ENCODE results near the gene NLRP3. TPM values are rescaled to one million over a fixed set of nuclear protein-coding genes. Genes with fewer than 3 reads are reported as not detected.

NLRP3 gene
- total RNA-seq, 1 donor from 2014 or later, result not detected

Other genes with a start within 250 kb of the NLRP3 start
- gene ZNF124, start 244.2 kb upstream of the NLRP3 start, total RNA-seq, result 14.9 and 15.5 TPM in 2 replicates
- gene VN1R5, start 160.1 kb upstream of the NLRP3 start, total RNA-seq, result not detected in 2 replicates
- gene ZNF496, start 84.3 kb upstream of the NLRP3 start, total RNA-seq, result 13.8 and 14.8 TPM in 2 replicates
- gene OR2B11, start 41.9 kb downstream of the NLRP3 start, total RNA-seq, result not detected in 2 replicates
- not detected in 2 replicates for gene OR2C3, start 120.3 kb downstream of the NLRP3 start, total RNA-seq
- 0.16 TPM in 1 of 2 replicates, not detected in the other for gene GCSAML, start 133.0 kb downstream of the NLRP3 start, total RNA-seq
- not detected in 2 replicates for gene OR2G2, start 172.2 kb downstream of the NLRP3 start, total RNA-seq
- not detected in 2 replicates for gene OR2G3, start 189.4 kb downstream of the NLRP3 start, total RNA-seq